HG03175 (cell line): ENCODE measurements around the gene PTPRC.

ENCODE experiments used
- ATAC-seq: cut with Tn5 transposase; IDR thresholded peaks from one replicate; pipeline ENCODE4 v1.9.1; 2021; ENCODE audit warnings: mild to moderate bottlenecking, moderate library complexity; ENCODE audit not compliant: unreplicated experiment

Gene PTPRC

GRCh38 chr1:198669023-198669698 is 30.3 kb downstream of the PTPRC start:
- peak; percentile 89 for ATAC-seq

GRCh38 chr1:198669771-198670170 is 30.9 kb downstream of the PTPRC start:
- no peak for ATAC-seq

GRCh38 chr1:198671136-198671535 is 32.3 kb downstream of the PTPRC start:
- peak; percentile 35 for ATAC-seq

- ATAC-seq: no peak
Observed at GRCh38 chr1:198672124-198672523, 33.3 kb downstream of the PTPRC start.

- no peak for ATAC-seq
Observed at GRCh38 chr1:198674009-198674408, 35.2 kb downstream of the PTPRC start.

- no peak for ATAC-seq
Observed at GRCh38 chr1:198676253-198676652, 37.4 kb downstream of the PTPRC start.

GRCh38 chr1:198677027-198677426 is 38.2 kb downstream of the PTPRC start:
- no peak for ATAC-seq

GRCh38 chr1:198677871-198678270 is 39.0 kb downstream of the PTPRC start:
- ATAC-seq: no peak

GRCh38 chr1:198678301-198678836 is 39.5 kb downstream of the PTPRC start:
- peak; percentile 24 for ATAC-seq

GRCh38 chr1:198678901-198679329 is 40.1 kb downstream of the PTPRC start:
- ATAC-seq: peak; percentile 24

- no peak for ATAC-seq
Observed at GRCh38 chr1:198679535-198680173, 40.8 kb downstream of the PTPRC start.

- ATAC-seq: no peak
Observed at GRCh38 chr1:198680174-198680875, 41.5 kb downstream of the PTPRC start.

- ATAC-seq: no peak
Observed at GRCh38 chr1:198681252-198681651, 42.4 kb downstream of the PTPRC start.

- peak; percentile 93 for ATAC-seq
Observed at GRCh38 chr1:198681831-198682759, 43.3 kb downstream of the PTPRC start.

- no peak for ATAC-seq
Observed at GRCh38 chr1:198682850-198683249, 44.0 kb downstream of the PTPRC start.

GRCh38 chr1:198683449-198683848 is 44.6 kb downstream of the PTPRC start:
- ATAC-seq: no peak

GRCh38 chr1:198686069-198686728 is 47.4 kb downstream of the PTPRC start:
- no peak for ATAC-seq

GRCh38 chr1:198687429-198687828 is 48.6 kb downstream of the PTPRC start:
- ATAC-seq: no peak

- ATAC-seq: no peak
Observed at GRCh38 chr1:198691063-198691462, 52.2 kb downstream of the PTPRC start.

- no peak for ATAC-seq
Observed at GRCh38 chr1:198693321-198693720, 54.5 kb downstream of the PTPRC start.
